Smooth muscle cell of the brain vasculature (primary cell): ENCODE results near the gene PRKAG2.
"Not testable (repeated sequence)": the region's sequence is repeated elsewhere in the genome, so short reads cannot be mapped to it uniquely, and the experiment has no call there.

Source experiments
- DNase-seq: peaks from one replicate; pipeline ENCODE4 v3.0.0-alpha.2; 2012; ENCODE audit warnings: low read depth, low spot score

Gene PRKAG2

GRCh38 chr7:151835636-151836035, 41.3 kb downstream of the PRKAG2 start:
- no peak for DNase-seq

- DNase-seq: no peak
These were observed 42.5 kb downstream of the PRKAG2 start for GRCh38 chr7:151834271-151835035.

- DNase-seq: no peak
These were observed 43.2 kb downstream of the PRKAG2 start for GRCh38 chr7:151833691-151834090.

GRCh38 chr7:151833213-151833651, 43.7 kb downstream of the PRKAG2 start:
- DNase-seq: no peak

GRCh38 chr7:151832656-151833055, 44.3 kb downstream of the PRKAG2 start:
- no peak for DNase-seq

- no peak for DNase-seq
These were observed 44.8 kb downstream of the PRKAG2 start for GRCh38 chr7:151832138-151832537.

GRCh38 chr7:151831606-151832005, 45.3 kb downstream of the PRKAG2 start:
- DNase-seq: no peak

- no peak for DNase-seq
These were observed 46.6 kb downstream of the PRKAG2 start for GRCh38 chr7:151830121-151830830.

- no peak for DNase-seq
These were observed 47.2 kb downstream of the PRKAG2 start for GRCh38 chr7:151829707-151830106.

GRCh38 chr7:151827620-151828019, 49.3 kb downstream of the PRKAG2 start:
- no peak for DNase-seq

- not testable (repeated sequence) for DNase-seq
These were observed 50.6 kb downstream of the PRKAG2 start for GRCh38 chr7:151826316-151826715.

- DNase-seq: no peak
These were observed 51.2 kb downstream of the PRKAG2 start for GRCh38 chr7:151825721-151826120.

GRCh38 chr7:151824373-151824933, 52.5 kb downstream of the PRKAG2 start:
- no peak for DNase-seq

GRCh38 chr7:151823566-151824372, 53.1 kb downstream of the PRKAG2 start:
- no peak for DNase-seq

- no peak for DNase-seq
These were observed 54.3 kb downstream of the PRKAG2 start for GRCh38 chr7:151822541-151823181.

GRCh38 chr7:151821806-151822540, 54.9 kb downstream of the PRKAG2 start:
- no peak for DNase-seq

- no peak for DNase-seq
These were observed 55.7 kb downstream of the PRKAG2 start for GRCh38 chr7:151821226-151821625.

GRCh38 chr7:151820491-151821105, 56.3 kb downstream of the PRKAG2 start:
- no peak for DNase-seq

GRCh38 chr7:151819866-151820265, 57.0 kb downstream of the PRKAG2 start:
- no peak for DNase-seq
